ENCODE results near the gene HADHA. TPM values are rescaled to one million over a fixed set of nuclear protein-coding genes. Genes with fewer than 3 reads are reported as not detected.

HADHA gene
- total RNA-seq, 1 experiment from 2014 or later, result 101 TPM

DNA sequence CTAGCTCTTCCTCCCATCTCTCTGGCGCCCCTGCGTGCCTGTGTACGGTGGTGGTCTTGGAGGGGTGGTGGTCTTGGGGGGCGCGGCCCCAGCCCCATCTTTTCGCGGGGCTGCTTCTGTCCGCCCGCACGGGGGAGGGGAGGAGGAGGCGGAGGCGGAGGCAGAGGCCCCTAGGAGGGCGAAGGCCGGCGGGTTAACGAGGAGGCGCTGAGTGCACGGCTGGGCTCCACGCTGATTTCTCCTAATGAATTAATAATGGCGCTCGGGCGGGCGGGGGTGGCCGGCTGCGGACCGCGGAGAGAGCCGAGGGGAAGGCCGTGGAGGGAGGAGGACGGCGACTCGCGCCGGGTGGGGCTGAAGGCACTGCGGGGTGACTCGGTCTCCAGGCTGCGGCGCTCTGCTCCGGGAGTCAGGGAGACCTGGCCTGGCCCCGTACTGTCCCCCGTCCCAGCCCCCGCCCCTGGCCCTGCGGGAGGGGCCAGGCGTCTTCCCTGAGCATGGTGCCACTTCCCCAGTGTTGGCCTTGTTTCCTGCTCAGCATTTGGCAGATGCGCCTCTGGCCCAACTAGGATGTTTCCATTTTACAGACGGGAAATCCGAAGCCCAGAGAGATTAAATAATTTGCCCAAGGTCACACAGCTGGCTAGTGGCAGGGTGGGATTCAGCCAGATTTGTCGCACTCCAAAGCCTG, 65.5 kb downstream of the HADHA start:
- Histone ChIP-seq H3K27me3 (ENCODE audit: insufficient read depth, low read length) (no peaks in the 10 kb centered on the region), H3K4me2 (ENCODE audit: low read length) (no peak overlapping the region), H3K9me3 (ENCODE audit: control insufficient read depth in 1 of 2, insufficient read depth in 1 of 2, low read depth in 1 of 2, low read length in 2 of 2) (no peaks in the 10 kb centered on the region), H3K79me2 (ENCODE audit: insufficient read depth, low read length) (peaks cover 6% of the 10 kb centered on the region; the same call in 1 of the 2 replicates), H3K9me2 (ENCODE audit: insufficient read depth) (no peaks in the 10 kb centered on the region), H3K27ac (ENCODE audit: low read depth, low read length) (no peak overlapping the region), H3K9ac (ENCODE audit: low read length) (no peak overlapping the region), H3K4me3 (replicated peaks in 1 of 2; ENCODE audit: low read depth in 1 of 2, low read length in 2 of 2) (no peak overlapping the region), H4K20me1 (ENCODE audit: insufficient read depth) (no peaks in the 10 kb centered on the region), H2AFZ (ENCODE audit: low read depth, low read length, poor library complexity, severe bottlenecking) (no peak overlapping the region), H3K36me3 (ENCODE audit: control insufficient read depth in 1 of 2, insufficient read depth in 2 of 2, low read length in 2 of 2) (no peaks in the 10 kb centered on the region), H3K4me1 (ENCODE audit: control insufficient read depth in 1 of 2, insufficient read depth in 2 of 2, low read length in 2 of 2) (peaks cover 0 to 3% of the 10 kb centered on the region in 2 experiments; a peak in 1 of 4 replicates)
- intact Hi-C loops (cut with micrococcal nuclease), result no loop called here
- RAD21 ChIA-PET (ENCODE audit: low non-redundant PET in 1 of 2, low total read pairs in 2 of 2, uncharacterized antibody in 2 of 2, unreplicated experiment in 2 of 2), result no interaction called here
- no peak for ATAC-seq
- DNase-seq (ENCODE audit: low read depth, low spot score), result no peak
- TF ChIP-seq EGR1 (IDR thresholded peaks at IDR 0.05; ENCODE audit: low read depth), result no peak
- TF ChIP-seq MAX (IDR thresholded peaks at IDR 0.05), result no peak
- no peak for TF ChIP-seq FOSL1 (IDR thresholded peaks at IDR 0.05; ENCODE audit: low read depth)
- no TSS peak for BruUV-seq (replicated peaks)
- CTCF ChIA-PET, result no interaction called here
- POLR2A ChIA-PET, result no interaction called here

DNA sequence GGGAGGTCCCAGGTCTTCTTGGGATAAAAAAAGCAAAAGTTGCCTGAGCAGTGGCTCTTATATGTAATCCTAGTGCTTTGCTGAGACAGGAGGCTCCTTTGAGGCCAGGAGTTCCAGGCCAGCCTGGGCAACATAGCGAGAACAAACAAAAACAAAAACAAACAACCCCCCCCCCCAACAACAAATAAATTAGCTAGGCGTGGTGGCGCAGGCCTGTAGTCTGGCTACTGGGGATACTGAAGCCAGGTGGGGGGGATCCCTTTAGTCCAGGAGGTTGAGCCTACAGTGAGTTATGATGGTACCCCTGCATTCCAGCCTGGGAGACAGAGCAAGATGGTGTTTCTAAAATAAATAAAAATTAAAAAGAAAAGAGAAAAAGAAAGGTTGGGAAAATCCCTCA, 66.2 kb downstream of the HADHA start:
- ChIA-PET POLR2A (no interaction called here), RAD21 (ENCODE audit: low non-redundant PET in 1 of 2, low total read pairs in 2 of 2, uncharacterized antibody in 2 of 2, unreplicated experiment in 2 of 2) (no interaction called here)
- intact Hi-C loops (cut with micrococcal nuclease), result no loop called here

More for the DNA sequence above, 66.2 kb downstream of the HADHA start:
- no peak overlapping the region for H3K4me3 ChIP-seq (replicated peaks in 1 of 2; ENCODE audit: low read depth in 1 of 2, low read length in 2 of 2)
- no peak overlapping the region for H3K9ac ChIP-seq (ENCODE audit: low read length)
- no peak overlapping the region for H3K4me2 ChIP-seq (ENCODE audit: low read length)
- peaks cover 0 to 6% of the 10 kb centered on the region in 2 experiments; a peak in 1 of 4 replicates for H3K4me1 ChIP-seq (ENCODE audit: control insufficient read depth in 1 of 2, insufficient read depth in 2 of 2, low read length in 2 of 2)
- no TSS peak for BruUV-seq (replicated peaks)
- no peaks in the 10 kb centered on the region for H4K20me1 ChIP-seq (ENCODE audit: insufficient read depth)
- no peak for ATAC-seq
- H3K27ac ChIP-seq (ENCODE audit: low read depth, low read length), result no peak overlapping the region
- H3K36me3 ChIP-seq (ENCODE audit: control insufficient read depth in 1 of 2, insufficient read depth in 2 of 2, low read length in 2 of 2), result no peaks in the 10 kb centered on the region
- no peaks in the 10 kb centered on the region for H3K9me2 ChIP-seq (ENCODE audit: insufficient read depth)
- TF ChIP-seq POLR2AphosphoS5 (IDR thresholded peaks at IDR 0.05; ENCODE audit: low read depth, low read length) (no peak), ZNF274 (IDR thresholded peaks at IDR 0.05; ENCODE audit: low read depth, low read length) (no peak), SRF (IDR thresholded peaks at IDR 0.05; ENCODE audit: low read depth) (no peak), FOSL1 (IDR thresholded peaks at IDR 0.05; ENCODE audit: low read depth) (no peak), JUND (IDR thresholded peaks at IDR 0.05) (no peak)
- TF ChIP-seq, protein P1, sequence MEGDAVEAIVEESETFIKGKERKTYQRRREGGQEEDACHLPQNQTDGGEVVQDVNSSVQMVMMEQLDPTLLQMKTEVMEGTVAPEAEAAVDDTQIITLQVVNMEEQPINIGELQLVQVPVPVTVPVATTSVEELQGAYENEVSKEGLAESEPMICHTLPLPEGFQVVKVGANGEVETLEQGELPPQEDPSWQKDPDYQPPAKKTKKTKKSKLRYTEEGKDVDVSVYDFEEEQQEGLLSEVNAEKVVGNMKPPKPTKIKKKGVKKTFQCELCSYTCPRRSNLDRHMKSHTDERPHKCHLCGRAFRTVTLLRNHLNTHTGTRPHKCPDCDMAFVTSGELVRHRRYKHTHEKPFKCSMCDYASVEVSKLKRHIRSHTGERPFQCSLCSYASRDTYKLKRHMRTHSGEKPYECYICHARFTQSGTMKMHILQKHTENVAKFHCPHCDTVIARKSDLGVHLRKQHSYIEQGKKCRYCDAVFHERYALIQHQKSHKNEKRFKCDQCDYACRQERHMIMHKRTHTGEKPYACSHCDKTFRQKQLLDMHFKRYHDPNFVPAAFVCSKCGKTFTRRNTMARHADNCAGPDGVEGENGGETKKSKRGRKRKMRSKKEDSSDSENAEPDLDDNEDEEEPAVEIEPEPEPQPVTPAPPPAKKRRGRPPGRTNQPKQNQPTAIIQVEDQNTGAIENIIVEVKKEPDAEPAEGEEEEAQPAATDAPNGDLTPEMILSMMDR (IDR thresholded peaks at IDR 0.05 in 2 of 3, conservative IDR thresholded peaks at IDR 0.05 in 1 of 3; ENCODE audit: borderline replicate concordance in 1 of 3, insufficient read depth in 1 of 3, low read depth in 2 of 3, low read length in 2 of 3), result no peak
- peaks cover 6% of the 10 kb centered on the region; the same call in 1 of the 2 replicates for H3K79me2 ChIP-seq (ENCODE audit: insufficient read depth, low read length)
- no peak for DNase-seq (ENCODE audit: low read depth, low spot score)
- H3K27me3 ChIP-seq (ENCODE audit: insufficient read depth, low read length), result no peaks in the 10 kb centered on the region
- CTCF ChIA-PET, result no interaction called here
- no peak overlapping the region for H2AFZ ChIP-seq (ENCODE audit: low read depth, low read length, poor library complexity, severe bottlenecking)
- H3K9me3 ChIP-seq (ENCODE audit: control insufficient read depth in 1 of 2, insufficient read depth in 1 of 2, low read depth in 1 of 2, low read length in 2 of 2), result no peaks in the 10 kb centered on the region

All from HCT116 (cell line).